CD14-positive monocyte (primary cell): ENCODE data around the gene LSM3. TPM values are rescaled to one million over a fixed set of nuclear protein-coding genes. Genes with fewer than 3 reads are reported as not detected.

ENCODE experiments used
- DNase-seq, 3 donors: peaks; one replicate each; pipeline ENCODE4 v3.0.0-alpha.2; 2011 to 2022
- H2AFZ ChIP-seq: 2 replicates; pipeline ENCODE4 v1.6.0; 2012; ENCODE audit warnings: mild to moderate bottlenecking, low read depth, low read length, inconsistent platforms; ENCODE audit not compliant: insufficient read depth, poor library complexity, severe bottlenecking
- H3K27ac ChIP-seq, 2 donors: 1 replicate in 1 of 2; 2 replicates in 1 of 2; pipeline ENCODE4 v1.5.1; 2012 to 2013; ENCODE audit warnings: low read length in 2 of 2, control low read depth in 1 of 2, inconsistent platforms in 1 of 2, low read depth in 1 of 2, mild to moderate bottlenecking in 1 of 2
- H3K27me3 ChIP-seq, 2 donors: one replicate each; pipeline versions ENCODE4 v1.6.0 to v1.6.1; 2011 to 2013; ENCODE audit warnings: low read length in 2 of 2; ENCODE audit not compliant: control insufficient read depth in 2 of 2, insufficient read depth in 2 of 2
- H3K36me3 ChIP-seq, 2 donors: replicated peaks in 1 of 2; 1 replicate in 1 of 2; 2 replicates in 1 of 2; pipeline versions ENCODE4 v1.5.1 to v1.6.1; 2012 to 2013; ENCODE audit warnings: low read length in 2 of 2, control low read depth in 1 of 2, inconsistent platforms in 1 of 2, mild to moderate bottlenecking in 1 of 2; ENCODE audit not compliant: insufficient read depth in 2 of 2, control insufficient read depth in 1 of 2
- H3K4me1 ChIP-seq, 2 donors: 1 replicate in 1 of 2; 2 replicates in 1 of 2; pipeline versions ENCODE4 v1.5.1 to v1.6.1; 2012 to 2013; ENCODE audit warnings: low read length in 2 of 2, control low read depth in 1 of 2, inconsistent platforms in 1 of 2, mild to moderate bottlenecking in 1 of 2, moderate library complexity in 1 of 2; ENCODE audit not compliant: insufficient read depth in 2 of 2, control insufficient read depth in 1 of 2
- H3K4me2 ChIP-seq: replicated peaks from 2 replicates; pipeline ENCODE3; 2012; ENCODE audit warnings: low read length, moderate library complexity, mild to moderate bottlenecking; ENCODE audit not compliant: poor library complexity, severe bottlenecking; ENCODE audit errors: extremely low read depth
- H3K4me3 ChIP-seq, 3 experiments: fragments of 200-600 bp in 1 of 3; sonication (generic) in 1 of 3; replicated peaks in 1 of 3; 1 replicate in 2 of 3; 2 replicates in 1 of 3; pipeline ENCODE4 v1.5.1; 2011 to 2013; ENCODE audit warnings: low read length in 3 of 3, mild to moderate bottlenecking in 3 of 3, control low read depth in 2 of 3, low read depth in 2 of 3, inconsistent platforms in 1 of 3, moderate library complexity in 1 of 3
- H3K79me2 ChIP-seq: 2 replicates; pipeline ENCODE4 v1.6.0; 2012; ENCODE audit warnings: mild to moderate bottlenecking, control low read depth, inconsistent platforms, low read length, moderate library complexity; ENCODE audit not compliant: insufficient read depth
- H3K9ac ChIP-seq: 2 replicates; pipeline ENCODE4 v1.6.0; 2017; ENCODE audit warnings: low read length, mild to moderate bottlenecking; ENCODE audit not compliant: insufficient read depth, poor library complexity, severe bottlenecking
- H3K9me3 ChIP-seq, 2 donors: replicated peaks in 1 of 2; 1 replicate in 1 of 2; 2 replicates in 1 of 2; pipeline versions ENCODE4 v1.5.1 to v1.6.1; 2012 to 2013; ENCODE audit warnings: low read length in 2 of 2, control low read depth in 1 of 2; ENCODE audit not compliant: control insufficient read depth in 1 of 2, insufficient read depth in 1 of 2
- H4K20me1 ChIP-seq: 2 replicates; pipeline ENCODE4 v1.6.0; 2012; ENCODE audit warnings: mild to moderate bottlenecking, low read length, control low read depth, moderate library complexity; ENCODE audit not compliant: insufficient read depth
- H3K27ac Mint-ChIP-seq, 7 donors: one replicate each; pipeline ENCODE4 v1.8.0; 2020; ENCODE audit warnings: mild to moderate bottlenecking in 7 of 7, mixed read lengths in 7 of 7, moderate library complexity in 6 of 7, inconsistent platforms in 2 of 7
- H3K27me3 Mint-ChIP-seq, 3 donors: one replicate each; pipeline ENCODE4 v1.8.0; 2021 to 2022; ENCODE audit warnings: low read depth in 3 of 3, mild to moderate bottlenecking in 3 of 3, mixed read lengths in 3 of 3, moderate library complexity in 3 of 3, inconsistent platforms in 1 of 3
- H3K36me3 Mint-ChIP-seq, 2 donors: one replicate each; pipeline ENCODE4 v1.8.0; 2020; ENCODE audit warnings: mixed read lengths in 2 of 2, inconsistent platforms in 1 of 2, mild to moderate bottlenecking in 1 of 2
- H3K4me1 Mint-ChIP-seq: one replicate; pipeline ENCODE4 v1.8.0; 2020; ENCODE audit warnings: mild to moderate bottlenecking, mixed read lengths
- H3K4me3 Mint-ChIP-seq, 2 donors: one replicate each; pipeline ENCODE4 v1.8.0; 2020; ENCODE audit warnings: mild to moderate bottlenecking in 2 of 2, mixed read lengths in 2 of 2, moderate library complexity in 1 of 2
- H3K9me3 Mint-ChIP-seq, 7 donors: one replicate each; pipeline ENCODE4 v1.8.0; 2020 to 2022; ENCODE audit warnings: mixed read lengths in 7 of 7, mild to moderate bottlenecking in 6 of 7, moderate library complexity in 6 of 7, inconsistent platforms in 2 of 7
- WGBS: methylation state at CpG from one replicate; pipeline ENCODE4 v1.1.5; 2013; ENCODE audit warnings: missing lambda C conversion rate; ENCODE audit not compliant: insufficient coverage; 5-methylcytosine and 5-hydroxymethylcytosine counted together
- intact Hi-C, 2 donors: fragments of 100-400 bp; cut with micrococcal nuclease; formaldehyde crosslinking; loops; one replicate each; pipeline versions ENCODE4 v1.15.0 to v1.15.1; 2023
- polyA plus RNA-seq, 3 donors: library from polyadenylated mRNA; depleted of rRNA in 1 of 3; unstranded in 2 of 3; stranded (reverse) in 1 of 3; fragments of 300-500 nt in 2 of 3; fragments of >200 nt in 1 of 3; fragmentation: Illumina TruSeq in 2 of 3; gene quantifications; 1 replicate in 2 of 3; 2 replicates in 1 of 3; pipeline ENCODE4 v1.2.3, GENCODE V29; 2012 to 2021
- TF ChIP-seq, protein P1 (sequence below): fragments of 200-600 bp; IDR thresholded peaks from one replicate; pipeline ENCODE4 v1.8.0; 2022; ENCODE audit warnings: antibody characterized with exemption, mild to moderate bottlenecking

LSM3 gene
- polyA plus RNA-seq, 3 donors, result 4.1 to 23.2 (median 19.8) TPM

- H3K27ac Mint-ChIP-seq, result no peak overlapping the region
- H3K79me2 ChIP-seq, result no peaks in the 10 kb centered on the region
Observed at GRCh38 chr3:14238356-14238755, 59.7 kb downstream of the LSM3 start.

DNA sequence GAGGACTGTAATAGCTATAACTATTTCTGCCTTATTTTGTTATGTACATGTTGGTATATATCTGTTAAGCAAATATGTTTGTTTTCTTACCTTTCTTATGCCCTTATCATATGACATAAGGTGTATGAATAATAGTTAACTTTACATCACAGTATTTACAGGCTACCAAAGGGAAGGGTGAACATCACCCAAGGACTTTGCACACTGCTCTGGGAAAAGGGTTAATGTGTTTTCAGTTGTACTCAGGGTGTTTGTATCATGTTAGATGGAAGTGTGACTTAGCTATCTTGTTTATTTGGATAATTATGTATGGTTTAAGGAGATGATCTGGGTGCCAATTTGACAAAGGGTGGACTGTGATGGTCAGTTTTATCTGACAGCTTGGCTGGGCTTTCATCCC, 60.3 kb downstream of the LSM3 start:
- Histone ChIP-seq H3K9ac (no peak overlapping the region), H3K4me2 (no peak overlapping the region), H3K36me3 (no peaks in the 10 kb centered on the region), H3K4me3 (no peak overlapping the region), H3K9me3 (no peaks in the 10 kb centered on the region), H2AFZ (no peak overlapping the region), H3K79me2 (no peaks in the 10 kb centered on the region), H4K20me1 (no peaks in the 10 kb centered on the region), H3K27me3 (no peaks in the 10 kb centered on the region), H3K4me1 (no peaks in the 10 kb centered on the region), H3K27ac (no peak overlapping the region)
- Mint-ChIP-seq H3K4me3 (no peak overlapping the region), H3K27ac (no peak overlapping the region), H3K4me1 (no peaks in the 10 kb centered on the region), H3K36me3 (no peaks in the 10 kb centered on the region), H3K27me3 (peaks cover 2 to 5% (median 5%) of the 10 kb centered on the region in 3 donors), H3K9me3 (peaks cover 0 to 4% (median 0%) of the 10 kb centered on the region in 7 donors)
- TF ChIP-seq, protein P1, sequence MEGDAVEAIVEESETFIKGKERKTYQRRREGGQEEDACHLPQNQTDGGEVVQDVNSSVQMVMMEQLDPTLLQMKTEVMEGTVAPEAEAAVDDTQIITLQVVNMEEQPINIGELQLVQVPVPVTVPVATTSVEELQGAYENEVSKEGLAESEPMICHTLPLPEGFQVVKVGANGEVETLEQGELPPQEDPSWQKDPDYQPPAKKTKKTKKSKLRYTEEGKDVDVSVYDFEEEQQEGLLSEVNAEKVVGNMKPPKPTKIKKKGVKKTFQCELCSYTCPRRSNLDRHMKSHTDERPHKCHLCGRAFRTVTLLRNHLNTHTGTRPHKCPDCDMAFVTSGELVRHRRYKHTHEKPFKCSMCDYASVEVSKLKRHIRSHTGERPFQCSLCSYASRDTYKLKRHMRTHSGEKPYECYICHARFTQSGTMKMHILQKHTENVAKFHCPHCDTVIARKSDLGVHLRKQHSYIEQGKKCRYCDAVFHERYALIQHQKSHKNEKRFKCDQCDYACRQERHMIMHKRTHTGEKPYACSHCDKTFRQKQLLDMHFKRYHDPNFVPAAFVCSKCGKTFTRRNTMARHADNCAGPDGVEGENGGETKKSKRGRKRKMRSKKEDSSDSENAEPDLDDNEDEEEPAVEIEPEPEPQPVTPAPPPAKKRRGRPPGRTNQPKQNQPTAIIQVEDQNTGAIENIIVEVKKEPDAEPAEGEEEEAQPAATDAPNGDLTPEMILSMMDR, result no peak
- intact Hi-C loops, result no loop called here
- DNase-seq, result no peak

More at GRCh38 chr3:14238356-14238755, 59.7 kb downstream of the LSM3 start:
- intact Hi-C loops, result no loop called here
- TF ChIP-seq, protein P1, result no peak
- H3K4me1 Mint-ChIP-seq, result no peaks in the 10 kb centered on the region
- Histone ChIP-seq H3K27me3 (no peaks in the 10 kb centered on the region), H4K20me1 (no peaks in the 10 kb centered on the region), H2AFZ (no peak overlapping the region), H3K36me3 (no peaks in the 10 kb centered on the region), H3K4me2 (no peak overlapping the region), H3K9me3 (no peaks in the 10 kb centered on the region), H3K4me1 (no peaks in the 10 kb centered on the region), H3K27ac (no peak overlapping the region), H3K9ac (no peak overlapping the region), H3K4me3 (no peak overlapping the region)
- H3K27me3 Mint-ChIP-seq, result peaks cover 6 to 9% (median 8%) of the 10 kb centered on the region in 3 donors
- DNase-seq, result no peak
- no peak overlapping the region for H3K4me3 Mint-ChIP-seq
- 96% methylated on average over 5 of the region's 7 CpGs for WGBS
- H3K9me3 Mint-ChIP-seq, result peaks cover 0 to 8% (median 4%) of the 10 kb centered on the region in 7 donors
- H3K36me3 Mint-ChIP-seq, result no peaks in the 10 kb centered on the region
